Ishikawa (cell line): ENCODE results near the gene CHCHD5.

Experiments
- CEBPB ChIP-seq: IDR thresholded peaks from 2 replicates; pipeline ENCODE4 v1.6.1; 2012
- CREB1 ChIP-seq: IDR thresholded peaks from 2 replicates; pipeline ENCODE4 v1.6.1; 2012; ENCODE audit warnings: low read depth
- EGR1 ChIP-seq: IDR thresholded peaks from 2 replicates; pipeline ENCODE4 v1.6.1; 2012
- EP300 ChIP-seq: IDR thresholded peaks from 2 replicates; pipeline ENCODE4 v1.6.1; 2012; ENCODE audit warnings: borderline replicate concordance
- FOXM1 ChIP-seq: IDR thresholded peaks from 2 replicates; pipeline ENCODE4 v1.6.1; 2012; ENCODE audit warnings: low read depth, borderline replicate concordance
- NFIC ChIP-seq: IDR thresholded peaks from 2 replicates; pipeline ENCODE4 v1.6.1; 2012
- RAD21 ChIP-seq: IDR thresholded peaks from 2 replicates; pipeline ENCODE4 v1.6.1; 2012; ENCODE audit warnings: low read depth
- TAF1 ChIP-seq: IDR thresholded peaks from 2 replicates; pipeline ENCODE4 v1.6.1; 2012; ENCODE audit warnings: low read depth, mild to moderate bottlenecking
- TCF12 ChIP-seq: IDR thresholded peaks from 2 replicates; pipeline ENCODE4 v1.6.1; 2012; ENCODE audit warnings: low read depth
- TEAD4 ChIP-seq: IDR thresholded peaks from 2 replicates; pipeline ENCODE4 v1.6.1; 2012
- YY1 ChIP-seq: IDR thresholded peaks from 2 replicates; pipeline ENCODE4 v1.6.1; 2012; ENCODE audit warnings: low read depth
- ZBTB7A ChIP-seq: IDR thresholded peaks from 2 replicates; pipeline ENCODE4 v1.6.1; 2012; ENCODE audit warnings: low read depth
- TF ChIP-seq, protein P1 (sequence below): IDR thresholded peaks from 2 replicates; pipeline ENCODE4 v1.6.1; 2012; ENCODE audit warnings: low read depth, mild to moderate bottlenecking
- TF ChIP-seq, protein P2 (sequence below): IDR thresholded peaks from 2 replicates; pipeline ENCODE4 v1.6.1; 2012
- TF ChIP-seq, protein P3 (sequence below): IDR thresholded peaks from 2 replicates; pipeline ENCODE4 v1.6.1; 2012

Gene CHCHD5

DNA sequence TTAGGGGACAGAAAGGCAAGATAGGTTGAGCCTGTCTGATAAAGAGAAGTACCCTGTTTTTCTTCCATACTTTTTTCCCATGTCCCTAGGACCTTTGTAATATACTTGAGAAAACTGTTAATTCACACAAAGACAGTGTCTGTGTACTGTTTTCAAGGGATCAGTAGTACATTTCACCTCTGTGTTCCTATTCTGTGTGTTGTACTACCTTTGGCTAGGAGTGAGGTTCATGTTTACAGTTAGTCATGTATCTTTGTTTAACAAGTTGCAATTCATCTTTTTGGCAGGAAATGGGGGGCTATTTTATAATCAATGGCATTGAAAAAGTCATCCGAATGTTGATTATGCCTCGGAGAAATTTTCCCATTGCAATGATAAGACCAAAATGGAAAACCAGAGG is 35.4 kb upstream of the CHCHD5 start:
- TF ChIP-seq EGR1: no peak
- no peak for TF ChIP-seq CREB1
- TF ChIP-seq FOXM1: no peak
- TF ChIP-seq, protein P1, sequence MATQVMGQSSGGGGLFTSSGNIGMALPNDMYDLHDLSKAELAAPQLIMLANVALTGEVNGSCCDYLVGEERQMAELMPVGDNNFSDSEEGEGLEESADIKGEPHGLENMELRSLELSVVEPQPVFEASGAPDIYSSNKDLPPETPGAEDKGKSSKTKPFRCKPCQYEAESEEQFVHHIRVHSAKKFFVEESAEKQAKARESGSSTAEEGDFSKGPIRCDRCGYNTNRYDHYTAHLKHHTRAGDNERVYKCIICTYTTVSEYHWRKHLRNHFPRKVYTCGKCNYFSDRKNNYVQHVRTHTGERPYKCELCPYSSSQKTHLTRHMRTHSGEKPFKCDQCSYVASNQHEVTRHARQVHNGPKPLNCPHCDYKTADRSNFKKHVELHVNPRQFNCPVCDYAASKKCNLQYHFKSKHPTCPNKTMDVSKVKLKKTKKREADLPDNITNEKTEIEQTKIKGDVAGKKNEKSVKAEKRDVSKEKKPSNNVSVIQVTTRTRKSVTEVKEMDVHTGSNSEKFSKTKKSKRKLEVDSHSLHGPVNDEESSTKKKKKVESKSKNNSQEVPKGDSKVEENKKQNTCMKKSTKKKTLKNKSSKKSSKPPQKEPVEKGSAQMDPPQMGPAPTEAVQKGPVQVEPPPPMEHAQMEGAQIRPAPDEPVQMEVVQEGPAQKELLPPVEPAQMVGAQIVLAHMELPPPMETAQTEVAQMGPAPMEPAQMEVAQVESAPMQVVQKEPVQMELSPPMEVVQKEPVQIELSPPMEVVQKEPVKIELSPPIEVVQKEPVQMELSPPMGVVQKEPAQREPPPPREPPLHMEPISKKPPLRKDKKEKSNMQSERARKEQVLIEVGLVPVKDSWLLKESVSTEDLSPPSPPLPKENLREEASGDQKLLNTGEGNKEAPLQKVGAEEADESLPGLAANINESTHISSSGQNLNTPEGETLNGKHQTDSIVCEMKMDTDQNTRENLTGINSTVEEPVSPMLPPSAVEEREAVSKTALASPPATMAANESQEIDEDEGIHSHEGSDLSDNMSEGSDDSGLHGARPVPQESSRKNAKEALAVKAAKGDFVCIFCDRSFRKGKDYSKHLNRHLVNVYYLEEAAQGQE: no peak
- TF ChIP-seq RAD21: no peak
- TF ChIP-seq TCF12: no peak
- TF ChIP-seq NFIC: no peak
- TF ChIP-seq ZBTB7A: no peak
- TF ChIP-seq, protein P2, sequence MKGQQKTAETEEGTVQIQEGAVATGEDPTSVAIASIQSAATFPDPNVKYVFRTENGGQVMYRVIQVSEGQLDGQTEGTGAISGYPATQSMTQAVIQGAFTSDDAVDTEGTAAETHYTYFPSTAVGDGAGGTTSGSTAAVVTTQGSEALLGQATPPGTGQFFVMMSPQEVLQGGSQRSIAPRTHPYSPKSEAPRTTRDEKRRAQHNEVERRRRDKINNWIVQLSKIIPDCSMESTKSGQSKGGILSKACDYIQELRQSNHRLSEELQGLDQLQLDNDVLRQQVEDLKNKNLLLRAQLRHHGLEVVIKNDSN: no peak
- TF ChIP-seq TAF1: no peak
- TF ChIP-seq YY1: no peak
- TF ChIP-seq EP300: no peak
- no peak for TF ChIP-seq TEAD4
- TF ChIP-seq, protein P3, sequence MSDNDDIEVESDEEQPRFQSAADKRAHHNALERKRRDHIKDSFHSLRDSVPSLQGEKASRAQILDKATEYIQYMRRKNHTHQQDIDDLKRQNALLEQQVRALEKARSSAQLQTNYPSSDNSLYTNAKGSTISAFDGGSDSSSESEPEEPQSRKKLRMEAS: no peak
- no peak for TF ChIP-seq CEBPB

DNA sequence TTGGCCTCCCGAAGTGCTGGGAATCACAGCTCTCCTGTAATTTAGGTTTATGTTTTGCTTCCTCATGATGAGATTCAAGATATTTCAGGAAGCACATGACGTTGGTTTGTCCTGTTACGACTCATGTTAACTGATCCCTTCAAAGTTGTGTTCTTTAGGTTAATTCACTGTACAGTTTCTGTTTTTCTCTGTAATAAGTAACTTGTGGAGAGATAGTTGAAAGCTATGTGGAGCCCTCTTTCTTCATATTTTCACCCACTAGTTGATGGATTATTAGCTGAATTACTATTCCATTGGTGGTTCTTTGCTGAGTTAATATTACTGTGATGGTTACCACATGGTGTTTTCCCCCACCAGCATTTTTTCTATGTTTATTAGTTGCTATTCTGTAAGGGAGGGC is 18.3 kb upstream of the CHCHD5 start:
- no peak for TF ChIP-seq NFIC
- no peak for TF ChIP-seq EGR1
- TF ChIP-seq FOXM1: no peak

DNA sequence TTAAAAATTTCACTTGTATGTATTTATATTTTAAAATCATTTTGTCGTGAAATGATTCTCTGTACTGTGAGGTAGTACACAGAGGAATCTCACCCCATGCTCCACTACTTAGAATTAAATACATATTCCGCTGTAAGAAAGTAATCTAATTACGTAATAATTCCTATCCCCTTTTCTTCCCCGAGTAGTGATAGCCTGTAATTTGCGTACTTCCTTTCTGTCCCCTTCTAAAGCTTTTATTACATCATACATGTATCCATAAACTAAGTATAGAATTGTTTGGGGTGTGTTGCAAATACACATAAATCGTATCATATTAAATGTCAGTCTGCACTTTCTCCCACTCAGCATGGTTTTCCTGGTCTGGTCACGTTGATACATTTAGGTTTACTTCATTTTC is 12.4 kb upstream of the CHCHD5 start:
- no peak for TF ChIP-seq ZBTB7A
- TF ChIP-seq CREB1: no peak
- TF ChIP-seq TCF12: no peak
- TF ChIP-seq TAF1: no peak
- no peak for TF ChIP-seq EGR1
- TF ChIP-seq, protein P2: no peak
- no peak for TF ChIP-seq EP300
- no peak for TF ChIP-seq TEAD4
- TF ChIP-seq, protein P3: no peak
- no peak for TF ChIP-seq RAD21
- TF ChIP-seq, protein P1: no peak
- TF ChIP-seq NFIC: no peak
- no peak for TF ChIP-seq YY1
- no peak for TF ChIP-seq FOXM1

DNA sequence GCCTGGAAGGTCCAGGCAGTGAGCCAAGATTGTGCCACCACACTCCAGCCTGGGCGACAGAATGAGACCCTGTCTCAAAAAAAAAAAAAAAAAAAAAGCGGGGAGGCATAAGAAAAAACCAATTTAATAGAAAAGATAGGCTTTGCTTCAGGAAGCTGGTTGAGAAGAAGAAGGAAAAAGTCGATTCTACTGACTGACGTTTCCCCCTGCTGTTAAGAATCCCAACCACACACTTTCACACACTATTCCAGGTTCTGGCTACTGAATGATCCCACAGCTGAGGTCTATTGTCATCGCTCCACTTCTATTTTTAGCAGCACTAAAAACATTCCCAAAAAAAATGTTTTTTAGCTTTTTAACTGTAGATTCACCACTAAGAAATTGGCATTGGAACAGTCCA is 6.7 kb upstream of the CHCHD5 start:
- no peak for TF ChIP-seq TEAD4
- no peak for TF ChIP-seq TAF1
- TF ChIP-seq CREB1: no peak
- no peak for TF ChIP-seq EP300
- TF ChIP-seq TCF12: no peak
- TF ChIP-seq RAD21: no peak
- TF ChIP-seq, protein P3: no peak
- TF ChIP-seq ZBTB7A: no peak
- TF ChIP-seq FOXM1: no peak
- TF ChIP-seq, protein P2: no peak
- TF ChIP-seq, protein P1: no peak
- TF ChIP-seq NFIC: no peak
- TF ChIP-seq EGR1: no peak
- TF ChIP-seq CEBPB: no peak
- TF ChIP-seq YY1: no peak
